ENCODE data around the gene HHIPL1.

The HHIPL1 gene

GRCh38 chr14:99688629-99689028, 43.7 kb downstream of the HHIPL1 start:
- Histone ChIP-seq H3K4me3 (ENCODE audit: low read depth in 1 of 2, low read length in 2 of 2) (no peak overlapping the region), H3K27me3 (ENCODE audit: low read depth, low read length) (no peaks in the 10 kb centered on the region), H3K9me3 (ENCODE audit: control insufficient read depth in 1 of 2, low read length in 2 of 2) (no peaks in the 10 kb centered on the region), H3K36me3 (ENCODE audit: control insufficient read depth in 1 of 2, insufficient read depth in 2 of 2, low read length in 2 of 2) (no peaks in the 10 kb centered on the region), H3K4me1 (ENCODE audit: control insufficient read depth in 1 of 2, insufficient read depth in 2 of 2, low read length in 2 of 2) (peaks cover 0 to 5% of the 10 kb centered on the region in 2 donors), H3K27ac (ENCODE audit: low read length) (no peak overlapping the region)

GRCh38 chr14:99689266-99690236, 44.6 kb downstream of the HHIPL1 start:
- Histone ChIP-seq H3K27ac (ENCODE audit: low read length) (no peak overlapping the region), H3K27me3 (ENCODE audit: low read depth, low read length) (no peaks in the 10 kb centered on the region)

DNA sequence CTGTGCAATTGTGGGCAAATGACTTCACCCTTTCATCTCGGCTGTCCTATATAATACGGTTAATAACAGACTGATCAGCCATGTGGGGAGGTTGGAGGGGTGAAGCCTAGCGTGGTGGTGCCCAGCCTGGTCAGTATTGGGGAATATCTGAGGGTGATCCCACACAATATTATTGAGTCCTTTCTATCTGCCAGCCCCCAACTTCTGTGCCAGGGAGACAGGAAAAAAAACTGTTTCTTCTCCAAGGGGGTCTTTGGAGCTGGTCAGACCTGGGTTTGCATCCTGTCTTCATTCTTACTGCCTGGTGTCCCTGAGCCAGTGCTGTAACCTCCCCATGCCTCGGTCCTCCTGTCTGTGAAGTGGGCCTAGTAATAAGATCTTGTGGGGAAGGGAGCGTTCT, 45.7 kb downstream of the HHIPL1 start:
- H3K4me3 ChIP-seq (ENCODE audit: low read depth in 1 of 2, low read length in 2 of 2) = no peak overlapping the region
- no peaks in the 10 kb centered on the region for H3K9me3 ChIP-seq (ENCODE audit: control insufficient read depth in 1 of 2, low read length in 2 of 2)
- no peaks in the 10 kb centered on the region for H3K27me3 ChIP-seq (ENCODE audit: low read depth, low read length)
- H3K36me3 ChIP-seq (ENCODE audit: control insufficient read depth in 1 of 2, insufficient read depth in 2 of 2, low read length in 2 of 2) = no peaks in the 10 kb centered on the region
- no peaks in the 10 kb centered on the region for H3K4me1 ChIP-seq (ENCODE audit: control insufficient read depth in 1 of 2, insufficient read depth in 2 of 2, low read length in 2 of 2)
- H3K27ac ChIP-seq (ENCODE audit: low read length) = no peak overlapping the region

More at GRCh38 chr14:99689266-99690236, 44.6 kb downstream of the HHIPL1 start:
- no peak overlapping the region for H3K4me3 ChIP-seq (ENCODE audit: low read depth in 1 of 2, low read length in 2 of 2)
- H3K36me3 ChIP-seq (ENCODE audit: control insufficient read depth in 1 of 2, insufficient read depth in 2 of 2, low read length in 2 of 2) = no peaks in the 10 kb centered on the region
- H3K4me1 ChIP-seq (ENCODE audit: control insufficient read depth in 1 of 2, insufficient read depth in 2 of 2, low read length in 2 of 2) = peaks cover 0 to 2% of the 10 kb centered on the region in 2 donors
- H3K9me3 ChIP-seq (ENCODE audit: control insufficient read depth in 1 of 2, low read length in 2 of 2) = no peaks in the 10 kb centered on the region

- no peak overlapping the region for H3K27ac ChIP-seq (ENCODE audit: low read length)
- no peak overlapping the region for H3K4me3 ChIP-seq (ENCODE audit: low read depth in 1 of 2, low read length in 2 of 2)
- H3K9me3 ChIP-seq (ENCODE audit: control insufficient read depth in 1 of 2, low read length in 2 of 2) = no peaks in the 10 kb centered on the region
- no peaks in the 10 kb centered on the region for H3K27me3 ChIP-seq (ENCODE audit: low read depth, low read length)
- no peaks in the 10 kb centered on the region for H3K4me1 ChIP-seq (ENCODE audit: control insufficient read depth in 1 of 2, insufficient read depth in 2 of 2, low read length in 2 of 2)
- no peaks in the 10 kb centered on the region for H3K36me3 ChIP-seq (ENCODE audit: control insufficient read depth in 1 of 2, insufficient read depth in 2 of 2, low read length in 2 of 2)
These were observed 46.4 kb downstream of the HHIPL1 start for GRCh38 chr14:99691111-99691885.

DNA sequence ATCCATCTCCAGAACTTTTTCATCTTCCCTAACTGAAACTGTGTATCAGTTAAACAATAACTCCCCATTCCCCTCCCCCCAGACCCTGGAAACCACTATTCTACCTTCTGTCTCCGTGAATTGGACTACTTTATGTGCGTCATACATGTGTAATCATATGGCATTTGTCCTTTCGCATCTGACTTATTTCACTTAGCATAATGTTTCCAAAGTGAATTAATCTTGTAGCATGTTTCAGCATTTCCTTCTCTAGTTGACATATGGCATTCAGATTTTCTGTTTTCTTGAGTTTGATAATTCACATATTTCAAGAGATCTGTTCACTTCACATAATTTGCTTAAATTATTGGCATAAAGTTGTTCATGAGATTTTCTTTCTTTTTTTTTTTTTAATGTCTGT, 49.0 kb downstream of the HHIPL1 start:
- no peaks in the 10 kb centered on the region for H3K27me3 ChIP-seq (ENCODE audit: low read depth, low read length)
- no peaks in the 10 kb centered on the region for H3K9me3 ChIP-seq (ENCODE audit: control insufficient read depth in 1 of 2, low read length in 2 of 2)
- H3K36me3 ChIP-seq (ENCODE audit: control insufficient read depth in 1 of 2, insufficient read depth in 2 of 2, low read length in 2 of 2) = no peaks in the 10 kb centered on the region
- H3K4me1 ChIP-seq (ENCODE audit: control insufficient read depth in 1 of 2, insufficient read depth in 2 of 2, low read length in 2 of 2) = no peaks in the 10 kb centered on the region
- H3K4me3 ChIP-seq (ENCODE audit: low read depth in 1 of 2, low read length in 2 of 2) = no peak overlapping the region
- H3K27ac ChIP-seq (ENCODE audit: low read length) = no peak overlapping the region

GRCh38 chr14:99696929-99697328, 52.0 kb downstream of the HHIPL1 start:
- no peak overlapping the region for H3K27ac ChIP-seq (ENCODE audit: low read length)
- H3K9me3 ChIP-seq (ENCODE audit: control insufficient read depth in 1 of 2, low read length in 2 of 2) = no peaks in the 10 kb centered on the region
- no peaks in the 10 kb centered on the region for H3K27me3 ChIP-seq (ENCODE audit: low read depth, low read length)
- H3K4me3 ChIP-seq (ENCODE audit: low read depth in 1 of 2, low read length in 2 of 2) = no peak overlapping the region
- no peaks in the 10 kb centered on the region for H3K4me1 ChIP-seq (ENCODE audit: control insufficient read depth in 1 of 2, insufficient read depth in 2 of 2, low read length in 2 of 2)
- no peaks in the 10 kb centered on the region for H3K36me3 ChIP-seq (ENCODE audit: control insufficient read depth in 1 of 2, insufficient read depth in 2 of 2, low read length in 2 of 2)

GRCh38 chr14:99698236-99698635, 53.3 kb downstream of the HHIPL1 start:
- H3K9me3 ChIP-seq (ENCODE audit: control insufficient read depth in 1 of 2, low read length in 2 of 2) = peaks cover 5% of the 10 kb centered on the region in 2 donors
- no peaks in the 10 kb centered on the region for H3K4me1 ChIP-seq (ENCODE audit: control insufficient read depth in 1 of 2, insufficient read depth in 2 of 2, low read length in 2 of 2)
- no peaks in the 10 kb centered on the region for H3K27me3 ChIP-seq (ENCODE audit: low read depth, low read length)
- H3K36me3 ChIP-seq (ENCODE audit: control insufficient read depth in 1 of 2, insufficient read depth in 2 of 2, low read length in 2 of 2) = no peaks in the 10 kb centered on the region
- H3K4me3 ChIP-seq (ENCODE audit: low read depth in 1 of 2, low read length in 2 of 2) = no peak overlapping the region
- H3K27ac ChIP-seq (ENCODE audit: low read length) = no peak overlapping the region

GRCh38 chr14:99698642-99699041, 53.7 kb downstream of the HHIPL1 start:
- H3K36me3 ChIP-seq (ENCODE audit: control insufficient read depth in 1 of 2, insufficient read depth in 2 of 2, low read length in 2 of 2) = no peaks in the 10 kb centered on the region
- H3K27me3 ChIP-seq (ENCODE audit: low read depth, low read length) = no peaks in the 10 kb centered on the region
- peaks cover 8 to 9% of the 10 kb centered on the region in 2 donors for H3K9me3 ChIP-seq (ENCODE audit: control insufficient read depth in 1 of 2, low read length in 2 of 2)
- no peak overlapping the region for H3K4me3 ChIP-seq (ENCODE audit: low read depth in 1 of 2, low read length in 2 of 2)
- H3K4me1 ChIP-seq (ENCODE audit: control insufficient read depth in 1 of 2, insufficient read depth in 2 of 2, low read length in 2 of 2) = no peaks in the 10 kb centered on the region
- no peak overlapping the region for H3K27ac ChIP-seq (ENCODE audit: low read length)

GRCh38 chr14:99699085-99699760, 54.3 kb downstream of the HHIPL1 start:
- Histone ChIP-seq H3K27me3 (ENCODE audit: low read depth, low read length) (no peaks in the 10 kb centered on the region), H3K9me3 (ENCODE audit: control insufficient read depth in 1 of 2, low read length in 2 of 2) (peaks cover 8 to 12% of the 10 kb centered on the region in 2 donors), H3K36me3 (ENCODE audit: control insufficient read depth in 1 of 2, insufficient read depth in 2 of 2, low read length in 2 of 2) (no peaks in the 10 kb centered on the region), H3K4me1 (ENCODE audit: control insufficient read depth in 1 of 2, insufficient read depth in 2 of 2, low read length in 2 of 2) (no peaks in the 10 kb centered on the region), H3K4me3 (ENCODE audit: low read depth in 1 of 2, low read length in 2 of 2) (no peak overlapping the region), H3K27ac (ENCODE audit: low read length) (no peak overlapping the region)

- peaks cover 8 to 12% of the 10 kb centered on the region in 2 donors for H3K9me3 ChIP-seq (ENCODE audit: control insufficient read depth in 1 of 2, low read length in 2 of 2)
- H3K27me3 ChIP-seq (ENCODE audit: low read depth, low read length) = no peaks in the 10 kb centered on the region
- no peak overlapping the region for H3K27ac ChIP-seq (ENCODE audit: low read length)
- no peak overlapping the region for H3K4me3 ChIP-seq (ENCODE audit: low read depth in 1 of 2, low read length in 2 of 2)
- H3K4me1 ChIP-seq (ENCODE audit: control insufficient read depth in 1 of 2, insufficient read depth in 2 of 2, low read length in 2 of 2) = no peaks in the 10 kb centered on the region
- no peaks in the 10 kb centered on the region for H3K36me3 ChIP-seq (ENCODE audit: control insufficient read depth in 1 of 2, insufficient read depth in 2 of 2, low read length in 2 of 2)
These were observed 54.9 kb downstream of the HHIPL1 start for GRCh38 chr14:99699861-99700260.

- H3K4me1 ChIP-seq (ENCODE audit: control insufficient read depth in 1 of 2, insufficient read depth in 2 of 2, low read length in 2 of 2) = no peaks in the 10 kb centered on the region
- H3K4me3 ChIP-seq (ENCODE audit: low read depth in 1 of 2, low read length in 2 of 2) = no peak overlapping the region
- H3K36me3 ChIP-seq (ENCODE audit: control insufficient read depth in 1 of 2, insufficient read depth in 2 of 2, low read length in 2 of 2) = no peaks in the 10 kb centered on the region
- H3K27ac ChIP-seq (ENCODE audit: low read length) = no peak overlapping the region
- no peaks in the 10 kb centered on the region for H3K27me3 ChIP-seq (ENCODE audit: low read depth, low read length)
- H3K9me3 ChIP-seq (ENCODE audit: control insufficient read depth in 1 of 2, low read length in 2 of 2) = peaks cover 8 to 12% of the 10 kb centered on the region in 2 donors
These were observed 55.5 kb downstream of the HHIPL1 start for GRCh38 chr14:99700379-99700778.

Data from muscle layer of duodenum (tissue), 2 donors.